ENCODE data around the gene INVS. TPM values are rescaled to one million over a fixed set of nuclear protein-coding genes. Genes with fewer than 3 reads are reported as not detected.

Gene INVS
- total and polyA plus RNA-seq, 2 of the 13 experiments (the other 11 are each of a cell fraction or from before 2014, with no cell fraction given), result 11.3 to 16.3 TPM

- TF ChIP-seq ZBTB4 (CRISPR knock-in tag; IDR thresholded peaks at IDR 0.05; ENCODE audit: borderline replicate concordance) (no peak), ZNF567 (CRISPR knock-in tag; IDR thresholded peaks at IDR 0.05; ENCODE audit: borderline replicate concordance) (no peak), XRCC5 (optimal IDR thresholded peaks at IDR 0.05; ENCODE audit: low read length) (no peak), ZBTB37 (CRISPR knock-in tag; IDR thresholded peaks at IDR 0.05) (no peak), PBX3 (CRISPR knock-in tag; IDR thresholded peaks at IDR 0.05; ENCODE audit: borderline replicate concordance) (no peak), IKZF1 (IDR thresholded peaks at IDR 0.05) (no peak), POGZ (CRISPR knock-in tag; IDR thresholded peaks at IDR 0.05) (no peak), ZNF414 (CRISPR knock-in tag; IDR thresholded peaks at IDR 0.05) (0 out of 2 replicates have a peak, but pooled peaks have one; percentile 11), ZNF891 (CRISPR knock-in tag; IDR thresholded peaks at IDR 0.05) (no peak), ZNF251 (CRISPR knock-in tag; IDR thresholded peaks at IDR 0.05) (no peak), ZBTB2 (CRISPR knock-in tag; IDR thresholded peaks at IDR 0.05; ENCODE audit: low read depth) (no peak), DRAP1 (CRISPR knock-in tag; IDR thresholded peaks at IDR 0.05) (no peak), RFX3 (CRISPR knock-in tag; IDR thresholded peaks at IDR 0.05) (no peak), KLF6 (CRISPR knock-in tag; IDR thresholded peaks at IDR 0.05) (no peak), ZNF660 (CRISPR knock-in tag; IDR thresholded peaks at IDR 0.05; ENCODE audit: borderline replicate concordance, low read depth) (0 out of 2 replicates have a peak, but pooled peaks have one; percentile 1), NR3C1 (CRISPR knock-in tag; IDR thresholded peaks at IDR 0.05) (no peak), RFX1 (IDR thresholded peaks at IDR 0.05) (no peak), MIER2 (CRISPR knock-in tag; IDR thresholded peaks at IDR 0.05) (no peak), SCMH1 (CRISPR knock-in tag; IDR thresholded peaks at IDR 0.05; ENCODE audit: borderline replicate concordance) (no peak), ZNF790 (CRISPR knock-in tag; IDR thresholded peaks at IDR 0.05; ENCODE audit: borderline replicate concordance) (no peak), PRMT3 (CRISPR knock-in tag; IDR thresholded peaks at IDR 0.05; ENCODE audit: borderline replicate concordance, low read depth) (no peak), ZNF331 (CRISPR knock-in tag; IDR thresholded peaks at IDR 0.05) (0 out of 2 replicates have a peak, but pooled peaks have one; percentile 17), MBNL3 (CRISPR knock-in tag; conservative IDR thresholded peaks at IDR 0.05) (no peak), ZNF83 (CRISPR knock-in tag; IDR thresholded peaks at IDR 0.05; ENCODE audit: borderline replicate concordance) (no peak)
Measured at GRCh38 chr9:100099722-100100042, 639 bp downstream of the INVS start (continued).

All from HepG2 (cell line).